HG03064 (cell line): ENCODE data around the gene RPTOR.

Experiments used
- ATAC-seq: cut with Tn5 transposase; IDR thresholded peaks from one replicate; pipeline ENCODE4 v1.9.1; 2021; ENCODE audit warnings: low read depth; ENCODE audit not compliant: unreplicated experiment

Gene RPTOR

GRCh38 chr17:80947200-80947940, 402.7 kb downstream of the RPTOR start:
- no peak for ATAC-seq

GRCh38 chr17:80948019-80948975, 403.7 kb downstream of the RPTOR start:
- no peak for ATAC-seq

GRCh38 chr17:80948976-80949450, 404.4 kb downstream of the RPTOR start:
- no peak for ATAC-seq

- ATAC-seq, result no peak
These were observed 405.1 kb downstream of the RPTOR start for GRCh38 chr17:80949451-80950421.

- no peak for ATAC-seq
These were observed 406.0 kb downstream of the RPTOR start for GRCh38 chr17:80950466-80951120.

GRCh38 chr17:80951121-80952090, 406.8 kb downstream of the RPTOR start:
- no peak for ATAC-seq

GRCh38 chr17:80952291-80952690, 407.7 kb downstream of the RPTOR start:
- no peak for ATAC-seq

GRCh38 chr17:80953471-80954315, 409.1 kb downstream of the RPTOR start:
- ATAC-seq, result no peak

- no peak for ATAC-seq
These were observed 410.4 kb downstream of the RPTOR start for GRCh38 chr17:80955078-80955477.

GRCh38 chr17:80955671-80956280, 411.1 kb downstream of the RPTOR start:
- ATAC-seq, result no peak

GRCh38 chr17:80956321-80957190, 411.9 kb downstream of the RPTOR start:
- no peak for ATAC-seq

- no peak for ATAC-seq
These were observed 412.9 kb downstream of the RPTOR start for GRCh38 chr17:80957461-80957941.

- ATAC-seq, result no peak
These were observed 414.8 kb downstream of the RPTOR start for GRCh38 chr17:80959330-80960036.

GRCh38 chr17:80960037-80960796, 415.6 kb downstream of the RPTOR start:
- ATAC-seq, result no peak
